KMS-11 (cell line): ENCODE data around the gene USP17L28.
"Not testable (repeated sequence)": the region's sequence is repeated elsewhere in the genome, so short reads cannot be mapped to it uniquely, and the experiment has no call there.

Source experiments
- H2AFZ ChIP-seq: fragments of 200-600 bp; sonication (generic); 2 replicates; pipeline ENCODE4 v1.6.1; 2016; ENCODE audit warnings: antibody characterized with exemption, mixed run types, low read depth
- H3K27ac ChIP-seq: fragments of 200-600 bp; sonication (generic); 2 replicates; pipeline ENCODE4 v1.6.1; 2016; ENCODE audit warnings: mild to moderate bottlenecking, mixed run types
- H3K27me3 ChIP-seq: fragments of 200-600 bp; sonication (generic); 2 replicates; pipeline ENCODE4 v1.6.1; 2017; ENCODE audit warnings: mild to moderate bottlenecking, low read depth, mixed run types, moderate library complexity; ENCODE audit not compliant: insufficient read depth
- H3K36me3 ChIP-seq: fragments of 200-600 bp; sonication (generic); 2 replicates; pipeline ENCODE4 v1.6.1; 2017; ENCODE audit warnings: mild to moderate bottlenecking, mixed run types; ENCODE audit not compliant: insufficient read depth
- H3K4me1 ChIP-seq: fragments of 200-600 bp; sonication (generic); 2 replicates; pipeline ENCODE4 v1.6.1; 2016; ENCODE audit warnings: mild to moderate bottlenecking, low read depth, mixed run types; ENCODE audit not compliant: poor library complexity, severe bottlenecking
- H3K4me2 ChIP-seq: fragments of 200-600 bp; sonication (generic); 2 replicates; pipeline ENCODE4 v1.7.0; 2016; ENCODE audit warnings: mild to moderate bottlenecking, mixed run types
- H3K4me3 ChIP-seq: fragments of 200-600 bp; sonication (generic); IDR thresholded peaks from 2 replicates; pipeline ENCODE4 v1.6.1; 2017; ENCODE audit warnings: low read depth, low read length, mixed read lengths; ENCODE audit not compliant: insufficient read depth
- H3K79me2 ChIP-seq: fragments of 200-600 bp; sonication (generic); 2 replicates; pipeline ENCODE4 v1.6.1; 2016; ENCODE audit warnings: low read depth, mixed run types; ENCODE audit not compliant: insufficient read depth
- H3K9ac ChIP-seq: fragments of 200-600 bp; sonication (generic); 2 replicates; pipeline ENCODE4 v1.6.1; 2016; ENCODE audit warnings: mild to moderate bottlenecking, mixed run types
- H4K20me1 ChIP-seq: fragments of 200-600 bp; sonication (generic); 2 replicates; pipeline ENCODE4 v1.6.1; 2016; ENCODE audit warnings: mild to moderate bottlenecking, mixed run types; ENCODE audit not compliant: insufficient read depth

USP17L28 gene

GRCh38 chr4:9348593-9348992 is at the start of gene USP17L28:
USP17L28 (plus strand) TSS chr4:9348893; CDS start chr4:9348893, 0 bp downstream.
- H3K4me1 ChIP-seq, H3K9ac ChIP-seq, H3K36me3 ChIP-seq, H3K27ac ChIP-seq, H3K4me2 ChIP-seq, H3K4me3 ChIP-seq, H3K27me3 ChIP-seq, H2AFZ ChIP-seq, H3K79me2 ChIP-seq, H4K20me1 ChIP-seq: not testable (repeated sequence)

GRCh38 chr4:9324191-9324590 is 24.5 kb upstream of the USP17L28 start:
- not testable (repeated sequence) for H3K4me1 ChIP-seq, H4K20me1 ChIP-seq, H3K27ac ChIP-seq, H3K36me3 ChIP-seq, H3K9ac ChIP-seq, H3K27me3 ChIP-seq, H3K4me2 ChIP-seq, H3K79me2 ChIP-seq, H2AFZ ChIP-seq, H3K4me3 ChIP-seq

GRCh38 chr4:9324865-9325264 is 23.8 kb upstream of the USP17L28 start, which contains the start of gene USP17L24:
USP17L24 (plus strand) TSS chr4:9325165; CDS start chr4:9325165, 0 bp downstream.
- H3K4me2 ChIP-seq, H3K4me3 ChIP-seq, H3K36me3 ChIP-seq, H3K27ac ChIP-seq, H3K9ac ChIP-seq, H3K27me3 ChIP-seq, H2AFZ ChIP-seq, H4K20me1 ChIP-seq, H3K79me2 ChIP-seq, H3K4me1 ChIP-seq: not testable (repeated sequence)

- not testable (repeated sequence) for H3K27me3 ChIP-seq, H3K79me2 ChIP-seq, H3K4me3 ChIP-seq, H3K36me3 ChIP-seq, H4K20me1 ChIP-seq, H3K4me2 ChIP-seq, H3K27ac ChIP-seq, H2AFZ ChIP-seq, H3K4me1 ChIP-seq, H3K9ac ChIP-seq
Observed at GRCh38 chr4:9329611-9330010, 19.1 kb upstream of the USP17L28 start, which contains the start of gene USP17L25. USP17L25 (plus strand) TSS chr4:9329911; CDS start chr4:9329911, 0 bp downstream.

GRCh38 chr4:9334358-9334757 is 14.3 kb upstream of the USP17L28 start, which contains the start of gene USP17L26:
USP17L26 (plus strand) TSS chr4:9334658; CDS start chr4:9334658, 0 bp downstream.
- H3K4me2 ChIP-seq, H3K27me3 ChIP-seq, H2AFZ ChIP-seq, H3K36me3 ChIP-seq, H3K4me3 ChIP-seq, H4K20me1 ChIP-seq, H3K27ac ChIP-seq, H3K9ac ChIP-seq, H3K79me2 ChIP-seq, H3K4me1 ChIP-seq: not testable (repeated sequence)

GRCh38 chr4:9339103-9339502 is 9.6 kb upstream of the USP17L28 start, which contains the start of gene USP17L5:
USP17L5 (plus strand) TSS chr4:9339403; CDS start chr4:9339403, 0 bp downstream.
- not testable (repeated sequence) for H3K4me3 ChIP-seq, H3K36me3 ChIP-seq, H3K4me2 ChIP-seq, H3K4me1 ChIP-seq, H3K79me2 ChIP-seq, H3K9ac ChIP-seq, H4K20me1 ChIP-seq, H3K27ac ChIP-seq, H3K27me3 ChIP-seq, H2AFZ ChIP-seq

- not testable (repeated sequence) for H4K20me1 ChIP-seq, H3K9ac ChIP-seq, H2AFZ ChIP-seq, H3K27me3 ChIP-seq, H3K36me3 ChIP-seq, H3K79me2 ChIP-seq, H3K4me3 ChIP-seq, H3K4me2 ChIP-seq, H3K27ac ChIP-seq, H3K4me1 ChIP-seq
Observed at GRCh38 chr4:9343848-9344247, 4.8 kb upstream of the USP17L28 start, which contains the start of gene USP17L27. USP17L27 (plus strand) TSS chr4:9344148; CDS start chr4:9344148, 0 bp downstream.

GRCh38 chr4:9350866-9351265 is 2.2 kb downstream of the USP17L28 start:
- H3K36me3 ChIP-seq, H4K20me1 ChIP-seq, H3K79me2 ChIP-seq, H3K27me3 ChIP-seq, H3K9ac ChIP-seq, H3K4me2 ChIP-seq, H3K4me3 ChIP-seq, H3K4me1 ChIP-seq, H3K27ac ChIP-seq, H2AFZ ChIP-seq: not testable (repeated sequence)

GRCh38 chr4:9353338-9353737 is 4.6 kb downstream of the USP17L28 start, which contains the start of gene USP17L29:
USP17L29 (plus strand) TSS chr4:9353638; CDS start chr4:9353638, 0 bp downstream.
- not testable (repeated sequence) for H3K4me3 ChIP-seq, H3K27ac ChIP-seq, H3K79me2 ChIP-seq, H3K9ac ChIP-seq, H3K4me1 ChIP-seq, H3K36me3 ChIP-seq, H3K4me2 ChIP-seq, H2AFZ ChIP-seq, H3K27me3 ChIP-seq, H4K20me1 ChIP-seq

GRCh38 chr4:9362829-9363228 is 14.1 kb downstream of the USP17L28 start, which contains the start of gene USP17L30:
USP17L30 (plus strand) TSS chr4:9363129; CDS start chr4:9363129, 0 bp downstream.
- not testable (repeated sequence) for H3K9ac ChIP-seq, H3K27me3 ChIP-seq, H3K4me2 ChIP-seq, H3K27ac ChIP-seq, H3K4me3 ChIP-seq, H3K36me3 ChIP-seq, H4K20me1 ChIP-seq, H3K79me2 ChIP-seq, H2AFZ ChIP-seq, H3K4me1 ChIP-seq
